Ishikawa (cell line): Measurements from ENCODE around the gene CSNK1G3.

Experiments used
- CREB1 ChIP-seq: IDR thresholded peaks from 2 replicates; pipeline ENCODE4 v1.6.1; 2012; ENCODE audit warnings: low read depth
- EGR1 ChIP-seq: IDR thresholded peaks from 2 replicates; pipeline ENCODE4 v1.6.1; 2012
- RAD21 ChIP-seq: IDR thresholded peaks from 2 replicates; pipeline ENCODE4 v1.6.1; 2012; ENCODE audit warnings: low read depth
- ZBTB7A ChIP-seq: IDR thresholded peaks from 2 replicates; pipeline ENCODE4 v1.6.1; 2012; ENCODE audit warnings: low read depth
- TF ChIP-seq, protein P1 (sequence below): IDR thresholded peaks from 2 replicates; pipeline ENCODE4 v1.6.1; 2012
- TF ChIP-seq, protein P2 (sequence below): IDR thresholded peaks from 2 replicates; pipeline ENCODE4 v1.6.1; 2012; ENCODE audit warnings: low read depth, mild to moderate bottlenecking
- TF ChIP-seq, protein P3 (sequence below): IDR thresholded peaks from 2 replicates; pipeline ENCODE4 v1.6.1; 2012

DNA sequence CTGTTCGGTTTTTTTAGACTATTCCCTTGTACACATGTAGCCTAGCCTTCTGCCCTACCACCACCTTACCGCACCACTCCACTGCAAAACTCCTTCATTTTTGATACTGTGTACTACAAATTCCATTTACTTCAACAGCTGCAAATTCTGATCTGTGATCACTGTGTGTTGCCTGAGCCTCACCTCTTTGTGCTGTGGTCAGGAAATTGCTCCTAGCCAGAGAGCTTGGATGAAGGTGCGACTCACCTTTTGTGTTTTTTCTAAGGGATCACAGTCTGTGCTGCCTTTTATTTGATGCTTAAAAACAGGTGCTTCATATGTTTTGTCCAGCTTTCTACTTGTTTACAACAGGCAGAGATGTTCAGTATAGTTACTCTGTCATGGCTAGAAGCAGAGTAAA is 31.5 kb downstream of the CSNK1G3 start:
- TF ChIP-seq RAD21: no peak
- TF ChIP-seq, protein P1, sequence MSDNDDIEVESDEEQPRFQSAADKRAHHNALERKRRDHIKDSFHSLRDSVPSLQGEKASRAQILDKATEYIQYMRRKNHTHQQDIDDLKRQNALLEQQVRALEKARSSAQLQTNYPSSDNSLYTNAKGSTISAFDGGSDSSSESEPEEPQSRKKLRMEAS: no peak
- TF ChIP-seq CREB1: no peak
- TF ChIP-seq, protein P2, sequence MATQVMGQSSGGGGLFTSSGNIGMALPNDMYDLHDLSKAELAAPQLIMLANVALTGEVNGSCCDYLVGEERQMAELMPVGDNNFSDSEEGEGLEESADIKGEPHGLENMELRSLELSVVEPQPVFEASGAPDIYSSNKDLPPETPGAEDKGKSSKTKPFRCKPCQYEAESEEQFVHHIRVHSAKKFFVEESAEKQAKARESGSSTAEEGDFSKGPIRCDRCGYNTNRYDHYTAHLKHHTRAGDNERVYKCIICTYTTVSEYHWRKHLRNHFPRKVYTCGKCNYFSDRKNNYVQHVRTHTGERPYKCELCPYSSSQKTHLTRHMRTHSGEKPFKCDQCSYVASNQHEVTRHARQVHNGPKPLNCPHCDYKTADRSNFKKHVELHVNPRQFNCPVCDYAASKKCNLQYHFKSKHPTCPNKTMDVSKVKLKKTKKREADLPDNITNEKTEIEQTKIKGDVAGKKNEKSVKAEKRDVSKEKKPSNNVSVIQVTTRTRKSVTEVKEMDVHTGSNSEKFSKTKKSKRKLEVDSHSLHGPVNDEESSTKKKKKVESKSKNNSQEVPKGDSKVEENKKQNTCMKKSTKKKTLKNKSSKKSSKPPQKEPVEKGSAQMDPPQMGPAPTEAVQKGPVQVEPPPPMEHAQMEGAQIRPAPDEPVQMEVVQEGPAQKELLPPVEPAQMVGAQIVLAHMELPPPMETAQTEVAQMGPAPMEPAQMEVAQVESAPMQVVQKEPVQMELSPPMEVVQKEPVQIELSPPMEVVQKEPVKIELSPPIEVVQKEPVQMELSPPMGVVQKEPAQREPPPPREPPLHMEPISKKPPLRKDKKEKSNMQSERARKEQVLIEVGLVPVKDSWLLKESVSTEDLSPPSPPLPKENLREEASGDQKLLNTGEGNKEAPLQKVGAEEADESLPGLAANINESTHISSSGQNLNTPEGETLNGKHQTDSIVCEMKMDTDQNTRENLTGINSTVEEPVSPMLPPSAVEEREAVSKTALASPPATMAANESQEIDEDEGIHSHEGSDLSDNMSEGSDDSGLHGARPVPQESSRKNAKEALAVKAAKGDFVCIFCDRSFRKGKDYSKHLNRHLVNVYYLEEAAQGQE: no peak
- TF ChIP-seq EGR1: no peak
- TF ChIP-seq, protein P3, sequence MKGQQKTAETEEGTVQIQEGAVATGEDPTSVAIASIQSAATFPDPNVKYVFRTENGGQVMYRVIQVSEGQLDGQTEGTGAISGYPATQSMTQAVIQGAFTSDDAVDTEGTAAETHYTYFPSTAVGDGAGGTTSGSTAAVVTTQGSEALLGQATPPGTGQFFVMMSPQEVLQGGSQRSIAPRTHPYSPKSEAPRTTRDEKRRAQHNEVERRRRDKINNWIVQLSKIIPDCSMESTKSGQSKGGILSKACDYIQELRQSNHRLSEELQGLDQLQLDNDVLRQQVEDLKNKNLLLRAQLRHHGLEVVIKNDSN: no peak
- TF ChIP-seq ZBTB7A: no peak
